ENCODE data around the gene IGF1.

DNA sequence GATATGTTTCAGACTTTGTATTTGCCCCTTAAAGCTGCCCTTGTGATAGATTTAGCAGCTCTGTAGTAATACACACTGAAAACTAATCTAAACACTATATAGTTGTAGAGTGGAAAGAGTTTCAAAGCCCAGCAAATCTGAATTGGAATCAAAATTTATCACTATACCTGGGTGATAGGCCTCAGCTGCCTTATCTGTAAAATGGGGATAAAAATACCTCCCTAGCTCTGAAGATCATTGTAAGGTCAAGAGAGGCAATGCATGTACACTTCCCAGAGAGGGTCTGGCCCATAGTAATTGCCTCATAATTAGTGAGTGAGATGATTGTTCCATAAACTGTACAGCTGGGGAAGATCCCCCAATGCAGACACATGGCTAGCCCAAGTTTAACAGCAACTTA, 103.6 kb downstream of the IGF1 start:
- TF ChIP-seq, protein P1, sequence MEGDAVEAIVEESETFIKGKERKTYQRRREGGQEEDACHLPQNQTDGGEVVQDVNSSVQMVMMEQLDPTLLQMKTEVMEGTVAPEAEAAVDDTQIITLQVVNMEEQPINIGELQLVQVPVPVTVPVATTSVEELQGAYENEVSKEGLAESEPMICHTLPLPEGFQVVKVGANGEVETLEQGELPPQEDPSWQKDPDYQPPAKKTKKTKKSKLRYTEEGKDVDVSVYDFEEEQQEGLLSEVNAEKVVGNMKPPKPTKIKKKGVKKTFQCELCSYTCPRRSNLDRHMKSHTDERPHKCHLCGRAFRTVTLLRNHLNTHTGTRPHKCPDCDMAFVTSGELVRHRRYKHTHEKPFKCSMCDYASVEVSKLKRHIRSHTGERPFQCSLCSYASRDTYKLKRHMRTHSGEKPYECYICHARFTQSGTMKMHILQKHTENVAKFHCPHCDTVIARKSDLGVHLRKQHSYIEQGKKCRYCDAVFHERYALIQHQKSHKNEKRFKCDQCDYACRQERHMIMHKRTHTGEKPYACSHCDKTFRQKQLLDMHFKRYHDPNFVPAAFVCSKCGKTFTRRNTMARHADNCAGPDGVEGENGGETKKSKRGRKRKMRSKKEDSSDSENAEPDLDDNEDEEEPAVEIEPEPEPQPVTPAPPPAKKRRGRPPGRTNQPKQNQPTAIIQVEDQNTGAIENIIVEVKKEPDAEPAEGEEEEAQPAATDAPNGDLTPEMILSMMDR (IDR thresholded peaks at IDR 0.05): no peak
- no peak for TF ChIP-seq POLR2A (IDR thresholded peaks at IDR 0.05)
